Activated effector memory CD4-positive, alpha-beta T cell treated with anti-CD3 and anti-CD28 coated beads, Interleukin-2, amount 50 U/mL, for 16 hours (primary cell): ENCODE data around the gene HBA2.
"Not testable (repeated sequence)": the region's sequence is repeated elsewhere in the genome, so short reads cannot be mapped to it uniquely, and the experiment has no call there.

Experiments
- DNase-seq: peaks from one replicate; pipeline ENCODE4 v3.0.0-alpha.2; 2020

Gene HBA2

GRCh38 chr16:159136-159849 lies 13.4 kb upstream of the HBA2 start:
- DNase-seq = no peak

GRCh38 chr16:160242-160641 lies 12.4 kb upstream of the HBA2 start:
- not testable (repeated sequence) for DNase-seq

- no peak for DNase-seq
Observed at GRCh38 chr16:160691-161190, 11.9 kb upstream of the HBA2 start.

GRCh38 chr16:162271-162991 lies 10.2 kb upstream of the HBA2 start:
- no peak for DNase-seq

- not testable (repeated sequence) for DNase-seq
Observed at GRCh38 chr16:163139-163538, 9.5 kb upstream of the HBA2 start.

GRCh38 chr16:163696-164095 lies 9.0 kb upstream of the HBA2 start:
- not testable (repeated sequence) for DNase-seq

- not testable (repeated sequence) for DNase-seq
Observed at GRCh38 chr16:164134-164823, 8.4 kb upstream of the HBA2 start.

GRCh38 chr16:164827-165538 lies 7.7 kb upstream of the HBA2 start:
- no peak for DNase-seq

GRCh38 chr16:165539-166374 lies 6.9 kb upstream of the HBA2 start, which contains the start of gene HBM:
Gene HBM, plus strand, starts transcription at chr16:165978. Its CDS starts 20 bp downstream, at chr16:165998.
- no peak for DNase-seq

- no peak for DNase-seq
Observed at GRCh38 chr16:166375-167121, 6.1 kb upstream of the HBA2 start.

GRCh38 chr16:167122-167690 lies 5.5 kb upstream of the HBA2 start:
- no peak for DNase-seq

GRCh38 chr16:168424-168823 lies 4.3 kb upstream of the HBA2 start:
- no peak for DNase-seq

GRCh38 chr16:169014-169413 lies 3.7 kb upstream of the HBA2 start:
- no peak for DNase-seq

- not testable (repeated sequence) for DNase-seq
Observed at GRCh38 chr16:170088-170507, 2.6 kb upstream of the HBA2 start.

- no peak for DNase-seq
Observed at GRCh38 chr16:170788-171187, 1.9 kb upstream of the HBA2 start.

- DNase-seq = not testable (repeated sequence)
Observed at GRCh38 chr16:173211-173854, 657 bp downstream of the HBA2 start.

- not testable (repeated sequence) for DNase-seq
Observed at GRCh38 chr16:173928-174769, 1.5 kb downstream of the HBA2 start.

- DNase-seq = no peak
Observed at GRCh38 chr16:175011-175949, 2.6 kb downstream of the HBA2 start.
